Nephron progenitor cell (in vitro differentiated cells): Measurements from ENCODE around the gene TBC1D1.

ENCODE experiments used
- DNase-seq: peaks from one replicate; pipeline ENCODE4 v3.0.0; 2021
- H3K27ac Mint-ChIP-seq: 2 replicates; pipeline ENCODE4 v1.8.0; 2021; ENCODE audit warnings: mild to moderate bottlenecking, moderate library complexity, mixed read lengths
- H3K27me3 Mint-ChIP-seq: 2 replicates; pipeline ENCODE4 v1.8.0; 2021; ENCODE audit warnings: mild to moderate bottlenecking, low read depth, mixed read lengths; ENCODE audit not compliant: poor library complexity
- H3K36me3 Mint-ChIP-seq: 2 replicates; pipeline ENCODE4 v1.8.0; 2021; ENCODE audit warnings: low read depth, mixed read lengths
- H3K4me1 Mint-ChIP-seq: 2 replicates; pipeline ENCODE4 v1.8.0; 2021; ENCODE audit warnings: mixed read lengths
- H3K4me3 Mint-ChIP-seq: 2 replicates; pipeline ENCODE4 v1.8.0; 2021; ENCODE audit warnings: mild to moderate bottlenecking, moderate library complexity, mixed read lengths
- H3K9me3 Mint-ChIP-seq: 2 replicates; pipeline ENCODE4 v1.8.0; 2021; ENCODE audit warnings: mild to moderate bottlenecking, moderate library complexity, mixed read lengths
- CTCF ChIP-seq: fragments of 200-600 bp; sonication (generic); IDR thresholded peaks from 2 replicates; pipeline ENCODE4 v1.5.0; 2021; ENCODE audit warnings: antibody characterized with exemption

The TBC1D1 gene

GRCh38 chr4:38011511-38012162 is 120.8 kb downstream of the TBC1D1 start:
- Mint-ChIP-seq H3K4me3 (no peak overlapping the region), H3K36me3 (peaks cover 24% of the 10 kb centered on the region), H3K27ac (no peak overlapping the region), H3K4me1 (peaks cover 32% of the 10 kb centered on the region), H3K9me3 (no peaks in the 10 kb centered on the region), H3K27me3 (no peaks in the 10 kb centered on the region)
- no peak for DNase-seq
- no peak for TF ChIP-seq CTCF

- H3K36me3 Mint-ChIP-seq, result peaks cover 26% of the 10 kb centered on the region
- no peaks in the 10 kb centered on the region for H3K9me3 Mint-ChIP-seq
- H3K4me1 Mint-ChIP-seq, result peaks cover 28% of the 10 kb centered on the region
- H3K27me3 Mint-ChIP-seq, result no peaks in the 10 kb centered on the region
- H3K4me3 Mint-ChIP-seq, result no peak overlapping the region
- no peak for TF ChIP-seq CTCF
- DNase-seq, result no peak
- no peak overlapping the region for H3K27ac Mint-ChIP-seq
Measured at GRCh38 chr4:38013461-38014366, 122.8 kb downstream of the TBC1D1 start.

- Mint-ChIP-seq H3K9me3 (no peaks in the 10 kb centered on the region), H3K4me1 (peaks cover 27% of the 10 kb centered on the region), H3K27me3 (no peaks in the 10 kb centered on the region), H3K27ac (no peak overlapping the region), H3K4me3 (no peak overlapping the region), H3K36me3 (peaks cover 30% of the 10 kb centered on the region)
- DNase-seq, result no peak
- TF ChIP-seq CTCF, result no peak
Measured at GRCh38 chr4:38014421-38014852, 123.6 kb downstream of the TBC1D1 start.

- no peaks in the 10 kb centered on the region for H3K27me3 Mint-ChIP-seq
- peaks cover 20% of the 10 kb centered on the region for H3K4me1 Mint-ChIP-seq
- no peak for DNase-seq
- peak overlapping the region; percentile 58 for H3K27ac Mint-ChIP-seq
- TF ChIP-seq CTCF, result no peak
- peaks cover 7% of the 10 kb centered on the region for H3K9me3 Mint-ChIP-seq
- peaks cover 44% of the 10 kb centered on the region for H3K36me3 Mint-ChIP-seq
- H3K4me3 Mint-ChIP-seq, result no peak overlapping the region
Measured at GRCh38 chr4:38015886-38016515, 125.1 kb downstream of the TBC1D1 start.

GRCh38 chr4:38016698-38017097 is 125.8 kb downstream of the TBC1D1 start:
- no peak for TF ChIP-seq CTCF
- Mint-ChIP-seq H3K4me1 (peaks cover 20% of the 10 kb centered on the region), H3K4me3 (no peak overlapping the region), H3K27ac (peak overlapping the region; percentile 58), H3K27me3 (no peaks in the 10 kb centered on the region), H3K36me3 (peaks cover 51% of the 10 kb centered on the region), H3K9me3 (peaks cover 13% of the 10 kb centered on the region)
- no peak for DNase-seq
